Measurements from ENCODE around the gene NIPSNAP3A.
"Not testable (repeated sequence)": the region's sequence is repeated elsewhere in the genome, so short reads cannot be mapped to it uniquely, and the experiment has no call there.

Gene NIPSNAP3A

DNA sequence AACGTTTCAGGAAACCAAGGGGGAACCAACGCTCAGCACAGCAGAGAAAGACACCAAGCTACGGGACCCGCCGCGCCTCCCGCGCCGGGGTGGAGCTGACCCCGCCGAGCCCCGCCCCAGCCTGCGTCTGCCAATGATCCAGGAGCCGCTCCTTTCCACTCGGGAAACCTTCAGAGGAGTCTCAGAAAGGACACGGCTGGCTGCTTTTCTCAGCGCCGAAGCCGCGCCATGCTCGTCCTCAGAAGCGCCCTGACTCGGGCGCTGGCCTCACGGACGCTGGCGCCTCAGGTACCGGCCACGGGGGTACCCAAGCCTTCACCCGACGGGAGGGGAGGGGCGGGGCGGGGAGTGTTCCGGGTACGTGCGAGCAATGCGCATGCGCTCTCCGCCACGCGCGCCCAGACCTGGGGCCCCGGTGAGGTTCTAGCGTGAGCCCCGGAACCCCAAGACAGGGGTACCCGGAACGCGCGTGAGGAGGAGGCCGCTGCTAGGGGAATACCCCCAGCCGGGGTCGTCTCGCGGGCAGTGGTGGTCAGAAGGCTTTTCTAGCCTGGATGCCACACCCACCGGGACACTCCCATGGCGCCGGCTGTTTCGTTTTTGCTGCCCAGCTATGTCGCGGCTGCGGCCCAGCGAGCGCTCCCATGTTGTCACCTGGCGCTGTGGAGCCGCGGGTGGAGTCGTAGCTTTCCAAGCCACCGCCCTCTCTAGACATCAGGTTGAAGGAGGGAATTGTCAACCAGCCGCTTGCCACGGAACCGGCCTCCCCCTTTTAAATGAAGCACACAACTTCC, at the start of gene NIPSNAP3A:
TSS of gene NIPSNAP3A (plus strand) at position 119 of the 794 bp plus-strand sequence. CDS start at position 229, 110 bp downstream.
- peak; percentile 68 to 97 (median 86) for DNase-seq

- no peak for DNase-seq
These were observed 47.2 kb upstream of the NIPSNAP3A start for GRCh38 chr9:104700306-104700705.

- DNase-seq: not testable (repeated sequence)
These were observed 38.7 kb upstream of the NIPSNAP3A start for GRCh38 chr9:104708737-104709136.

GRCh38 chr9:104711604-104712003, 35.9 kb upstream of the NIPSNAP3A start:
- peak in 1 of 58 donors; percentile 2 for DNase-seq

DNA sequence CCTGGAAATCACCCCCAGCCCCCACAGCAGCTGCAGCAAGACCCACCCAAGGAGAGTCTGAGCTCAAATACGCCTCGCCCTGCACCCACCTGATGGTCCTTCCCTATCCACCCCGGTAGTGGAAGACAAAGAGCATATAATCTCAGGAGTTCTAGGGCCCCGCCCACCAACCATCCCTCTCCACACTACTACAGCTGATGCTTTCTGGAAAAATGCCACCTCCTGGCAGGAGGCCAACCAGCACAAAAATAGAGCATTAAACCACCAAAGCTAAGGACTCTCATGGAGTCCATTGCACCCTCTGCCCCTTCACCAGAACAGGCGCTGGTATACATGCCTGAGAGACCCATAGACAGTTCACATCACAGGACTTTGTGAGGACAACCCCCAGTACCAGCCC, 22.5 kb upstream of the NIPSNAP3A start:
- no peak for DNase-seq

GRCh38 chr9:104738452-104738851, 9.0 kb upstream of the NIPSNAP3A start:
- no peak for DNase-seq

GRCh38 chr9:104740621-104741020, 6.9 kb upstream of the NIPSNAP3A start:
- no peak for DNase-seq

GRCh38 chr9:104743376-104743985, 4.0 kb upstream of the NIPSNAP3A start:
- DNase-seq: peak in 10 of 58 donors; percentile 0 to 69 (median 11)

DNA sequence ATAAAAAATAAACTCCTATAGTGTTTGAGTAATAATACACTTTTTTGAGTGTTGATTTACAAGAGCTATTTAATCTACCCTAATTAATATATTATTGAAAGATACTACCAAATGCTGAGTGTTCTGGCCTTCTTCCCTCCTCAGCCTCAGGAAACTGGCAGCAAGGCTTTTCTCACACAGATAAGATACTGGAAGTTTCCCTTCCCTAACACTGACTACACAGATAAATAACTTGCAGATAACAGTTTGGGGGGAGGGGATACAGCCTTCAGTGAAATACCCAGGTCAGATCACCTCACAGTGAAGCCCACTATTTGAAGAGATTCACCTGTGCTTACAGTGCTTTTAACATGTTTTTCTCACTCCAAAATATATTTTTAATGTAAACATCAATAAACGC, 1.6 kb upstream of the NIPSNAP3A start:
- no peak for DNase-seq

DNA sequence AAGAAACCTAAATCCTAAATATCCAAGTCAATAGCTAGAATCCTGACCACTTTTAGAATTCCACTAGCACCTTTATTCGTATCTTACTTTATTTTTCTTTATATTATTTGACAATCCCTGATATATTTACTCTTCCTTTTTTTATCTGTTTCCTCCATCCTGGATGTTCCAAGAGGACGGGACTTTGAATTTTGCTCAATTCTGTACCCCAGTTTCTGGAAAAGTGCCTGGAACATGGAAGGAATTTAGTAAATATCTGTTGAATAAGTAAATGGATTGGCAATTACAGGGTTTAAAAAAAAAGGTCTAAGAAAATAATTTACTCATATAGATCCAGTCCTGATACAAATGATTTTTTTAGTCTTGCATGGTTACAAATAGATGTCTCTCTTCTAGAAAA, 1.2 kb upstream of the NIPSNAP3A start:
- no peak for DNase-seq

GRCh38 chr9:104746798-104747197, 685 bp upstream of the NIPSNAP3A start:
- no peak for DNase-seq

- DNase-seq: no peak
These were observed 278 bp upstream of the NIPSNAP3A start for GRCh38 chr9:104747245-104747564.

DNA sequence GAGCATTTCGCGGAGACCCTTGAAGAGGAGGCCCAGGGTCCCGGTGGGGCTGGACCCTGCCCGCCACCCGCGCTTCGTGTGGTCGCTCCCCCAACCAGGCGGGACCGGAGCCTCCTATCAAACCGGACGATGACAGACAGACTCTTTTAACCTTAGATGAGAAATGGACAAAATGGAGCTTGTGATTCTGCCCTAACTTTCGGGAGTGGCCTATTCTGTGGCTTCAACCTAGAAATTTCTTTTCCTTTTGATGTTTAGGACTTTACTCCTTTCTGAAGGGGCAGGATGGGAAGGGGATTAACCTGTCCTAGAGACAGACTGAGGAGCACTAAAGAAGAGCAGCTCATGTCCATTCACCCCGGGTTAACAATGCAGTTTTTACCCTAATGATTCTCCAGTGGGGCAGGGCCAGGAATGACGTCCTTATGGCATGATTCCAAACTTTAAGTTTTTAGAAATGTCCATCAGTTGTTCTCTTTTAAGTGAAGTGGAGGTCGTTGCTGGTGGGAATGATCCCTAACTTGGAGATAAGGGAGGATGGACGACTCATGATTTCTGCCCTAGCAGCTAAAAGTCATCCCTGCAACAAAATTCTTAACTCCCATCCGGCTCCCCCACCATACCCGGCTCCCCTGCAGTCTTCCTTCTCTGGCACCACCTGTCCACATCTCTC, 1.0 kb downstream of the NIPSNAP3A start:
- peak in 2 of 58 donors; percentile 20 to 55 for DNase-seq

DNA sequence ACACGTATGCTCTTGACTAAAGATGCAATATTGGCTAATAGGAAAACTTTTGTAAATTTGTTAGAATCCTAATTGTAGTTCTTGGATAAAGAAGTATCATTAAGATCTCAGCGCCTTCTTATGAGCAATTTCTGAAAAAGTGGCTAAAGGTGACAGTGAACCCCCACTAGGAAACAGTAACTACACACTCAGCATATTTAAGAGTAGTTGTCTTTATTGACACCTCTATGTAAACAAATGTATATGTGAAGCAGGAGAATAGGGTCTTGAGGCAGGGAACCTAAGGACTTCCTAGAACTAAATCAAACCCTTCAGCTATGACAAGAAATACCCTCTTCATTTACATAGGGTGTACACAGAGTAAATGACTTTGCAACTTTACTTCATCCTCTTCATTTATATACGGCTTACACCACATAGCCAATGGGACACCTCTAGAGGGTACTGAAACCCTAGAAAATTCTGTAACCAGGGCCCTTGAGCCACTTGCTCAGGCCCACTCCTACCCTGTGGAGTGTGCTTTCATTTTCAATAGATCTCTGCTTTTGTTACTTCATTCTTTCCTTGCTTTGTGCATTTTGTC, 2.8 kb downstream of the NIPSNAP3A start:
- no peak for DNase-seq

GRCh38 chr9:104758974-104759373, 11.5 kb downstream of the NIPSNAP3A start:
- peak in 1 of 58 donors; percentile 4 for DNase-seq

DNA sequence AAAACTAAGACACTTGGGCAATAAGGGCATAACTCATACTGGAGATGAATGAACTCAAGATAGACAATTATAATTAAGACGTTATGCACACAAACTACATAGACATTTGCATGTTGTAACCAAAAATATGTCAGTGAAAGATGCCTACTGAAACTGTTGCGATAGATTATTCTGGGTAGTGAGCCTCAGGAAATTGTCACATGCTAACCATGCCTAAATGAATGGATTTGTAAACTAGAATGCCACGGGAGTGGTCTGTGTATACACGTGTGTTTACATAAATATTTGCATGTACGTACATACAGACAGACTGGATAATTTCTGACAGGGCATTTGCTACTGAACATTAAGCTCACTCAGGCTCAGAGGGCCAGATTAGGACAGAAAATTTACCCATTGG, 17.7 kb downstream of the NIPSNAP3A start:
- no peak for DNase-seq

DNA sequence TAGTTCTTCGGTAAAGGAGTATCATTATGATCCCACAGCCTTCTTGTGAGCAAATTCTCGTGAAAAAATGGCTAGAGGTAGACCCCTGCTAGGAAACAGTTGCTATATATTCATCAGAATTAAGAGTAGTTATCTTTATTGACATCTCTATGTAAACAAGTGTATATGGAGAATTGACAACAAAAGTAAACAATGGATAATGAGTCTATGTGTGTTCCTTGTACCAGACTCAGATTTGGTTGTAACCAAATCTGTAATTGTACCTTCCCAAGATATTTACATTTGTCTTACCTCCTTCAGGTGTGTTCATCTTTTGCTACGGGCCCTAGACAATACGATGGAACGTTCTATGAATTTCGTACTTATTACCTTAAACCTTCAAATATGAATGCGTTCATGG, 18.5 kb downstream of the NIPSNAP3A start:
- no peak for DNase-seq

- no peak for DNase-seq
These were observed 20.0 kb downstream of the NIPSNAP3A start for GRCh38 chr9:104767507-104767906.

GRCh38 chr9:104769029-104769428, 21.5 kb downstream of the NIPSNAP3A start:
- not testable (repeated sequence) for DNase-seq

- no peak for DNase-seq
These were observed 22.2 kb downstream of the NIPSNAP3A start for GRCh38 chr9:104769655-104770054.

GRCh38 chr9:104772714-104773510, 25.4 kb downstream of the NIPSNAP3A start:
- no peak for DNase-seq
